ENCODE results near the gene RNF212.
"Not testable (repeated sequence)": the region's sequence is repeated elsewhere in the genome, so short reads cannot be mapped to it uniquely, and the experiment has no call there.

RNF212 gene

DNA sequence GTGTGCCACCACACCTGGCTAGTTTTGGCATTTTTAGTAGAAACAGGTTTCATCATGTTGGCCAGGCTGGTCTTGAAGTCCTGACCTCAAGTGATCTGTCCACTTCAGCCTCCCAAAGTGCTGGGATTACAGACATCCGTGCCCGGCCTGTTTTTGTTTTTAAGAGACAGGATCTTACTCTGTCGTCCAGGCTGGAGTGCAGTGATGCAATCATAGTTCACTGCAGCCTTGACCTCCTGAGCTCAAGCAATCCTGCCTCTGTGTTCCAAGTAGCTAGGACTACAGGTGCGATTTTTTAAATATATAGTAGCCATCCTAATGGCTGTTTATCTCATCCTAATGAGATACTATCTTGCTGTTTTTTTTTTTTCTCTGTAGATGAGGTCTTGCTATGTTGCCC, 47.6 kb downstream of the RNF212 start:
- DNase-seq (ENCODE audit: low read depth, low spot score), result no peak

DNA sequence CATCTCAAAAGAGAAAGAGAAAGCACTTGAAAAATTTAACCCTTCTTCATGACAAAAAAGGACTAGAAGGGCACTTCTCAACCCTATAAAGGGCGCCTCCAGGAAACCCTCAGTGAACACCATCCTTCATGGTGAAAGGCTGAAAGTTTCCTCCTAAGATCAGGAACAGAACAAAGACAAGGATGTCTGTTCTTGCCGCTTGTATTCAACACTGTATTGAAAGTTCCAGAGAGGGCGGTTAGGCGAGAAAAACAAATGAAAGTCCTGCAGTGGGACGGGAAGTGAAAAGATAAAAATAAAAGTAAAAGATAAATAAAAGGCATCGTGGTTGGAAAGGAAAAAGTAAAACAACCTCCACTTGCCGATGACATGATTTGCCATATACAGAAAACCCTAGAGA, 50.9 kb downstream of the RNF212 start:
- DNase-seq (ENCODE audit: low read depth, low spot score), result no peak

- DNase-seq (ENCODE audit: low read depth, low spot score), result no peak
These were observed 51.6 kb downstream of the RNF212 start for GRCh38 chr4:1061760-1062159.

DNA sequence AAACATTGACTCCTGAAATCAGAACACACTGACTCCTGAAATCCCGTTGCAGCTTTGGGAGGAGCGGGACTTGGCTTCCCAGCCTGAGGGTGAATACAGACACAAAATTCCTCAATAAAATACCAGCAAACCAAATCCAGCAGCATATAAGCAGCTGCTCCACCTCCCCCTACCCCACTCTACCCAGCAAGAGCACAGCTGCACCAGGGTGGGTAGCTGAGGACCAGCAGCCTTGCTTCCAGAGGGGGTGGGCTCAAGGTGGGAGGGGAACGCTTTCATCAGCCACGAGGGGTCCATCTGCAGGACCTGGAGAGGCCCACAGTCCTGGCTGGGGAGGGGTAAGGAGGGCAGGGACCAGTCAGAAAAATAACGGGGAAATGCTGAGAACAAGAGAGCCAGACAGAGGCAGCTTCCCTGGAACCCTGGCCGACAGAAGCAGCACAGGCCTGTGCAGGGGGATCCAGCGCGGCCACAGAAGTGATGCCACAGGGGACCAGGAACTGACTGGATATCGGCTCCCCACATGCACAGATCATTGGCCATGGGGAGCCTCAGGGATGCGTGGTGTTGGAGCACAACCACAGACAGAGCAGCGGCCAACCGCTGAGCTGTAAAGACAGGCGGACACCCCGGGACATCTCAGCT, 52.2 kb downstream of the RNF212 start:
- no peak for DNase-seq (ENCODE audit: low read depth, low spot score)

DNA sequence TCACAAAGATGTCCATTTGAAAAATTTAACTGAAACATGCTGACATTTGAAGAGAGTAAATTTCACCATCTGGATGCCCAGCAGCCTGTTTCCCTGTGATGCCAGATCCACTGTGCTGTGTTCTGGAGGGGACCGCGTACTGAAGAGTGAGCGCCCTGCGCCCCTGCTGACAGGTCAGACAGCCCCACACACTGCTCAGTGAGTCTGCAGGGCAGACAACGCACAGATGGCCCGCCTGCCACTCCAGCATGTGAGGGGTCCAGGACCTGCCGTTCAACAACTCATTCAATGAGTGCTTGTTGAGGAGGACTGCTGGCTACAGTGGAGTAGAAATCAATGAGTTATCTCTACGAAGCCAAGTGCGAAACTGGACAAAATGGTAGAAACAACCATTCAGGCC, 52.7 kb downstream of the RNF212 start:
- DNase-seq (ENCODE audit: low read depth, low spot score), result no peak

DNA sequence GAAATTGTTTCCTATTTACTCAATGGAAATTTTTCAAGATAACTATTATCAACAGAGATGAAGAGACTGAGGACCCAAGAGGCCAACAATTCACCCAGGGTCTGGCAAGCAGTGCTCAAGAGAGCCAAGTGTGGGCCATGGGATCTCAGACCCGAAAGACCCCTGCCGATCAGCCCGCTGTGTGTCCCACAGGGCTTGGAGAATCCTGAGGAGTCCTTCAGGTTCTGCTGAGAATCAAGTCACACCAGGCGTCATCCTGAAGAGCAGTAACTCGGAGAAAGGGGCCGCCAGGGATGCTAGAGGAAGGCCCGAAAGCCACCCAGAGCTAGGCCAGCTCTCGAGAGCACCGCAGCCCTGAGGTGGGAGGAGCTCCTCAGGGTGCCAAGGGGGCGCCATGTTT, 53.2 kb downstream of the RNF212 start:
- no peak for DNase-seq (ENCODE audit: low read depth, low spot score)

DNA sequence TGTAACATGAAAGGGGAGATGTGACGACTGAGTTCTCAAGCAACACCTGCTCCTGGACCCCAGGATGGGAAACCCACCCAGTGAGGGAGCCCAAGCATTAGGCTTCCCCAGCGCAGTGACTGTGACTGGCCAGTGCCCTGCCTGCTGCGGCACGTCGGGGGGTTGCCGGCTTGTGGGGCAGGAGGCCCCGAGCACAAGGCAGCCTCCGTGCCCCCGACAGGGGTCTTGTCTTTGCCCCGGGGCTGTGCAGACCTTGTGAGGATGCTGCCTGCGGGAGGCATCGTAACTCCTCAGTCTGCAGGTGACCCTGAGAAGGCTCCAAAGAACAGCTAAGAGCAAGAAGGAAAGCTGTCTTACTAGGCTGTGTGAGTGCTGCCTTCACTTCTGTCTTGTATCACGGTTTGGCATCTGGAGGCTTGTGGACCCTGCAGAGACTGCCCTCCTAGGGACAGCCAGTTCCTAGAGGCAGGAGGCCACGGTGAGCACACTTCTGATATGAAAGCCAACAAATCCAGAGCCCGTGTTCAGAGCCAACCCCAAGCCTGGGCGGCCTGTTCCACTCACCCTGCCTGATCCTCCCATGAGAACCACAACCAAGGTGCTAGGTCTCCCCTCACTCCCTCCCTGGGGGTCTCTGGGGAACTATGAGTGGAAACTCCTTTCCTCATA, 54.2 kb downstream of the RNF212 start:
- no peak for DNase-seq (ENCODE audit: low read depth, low spot score)

DNA sequence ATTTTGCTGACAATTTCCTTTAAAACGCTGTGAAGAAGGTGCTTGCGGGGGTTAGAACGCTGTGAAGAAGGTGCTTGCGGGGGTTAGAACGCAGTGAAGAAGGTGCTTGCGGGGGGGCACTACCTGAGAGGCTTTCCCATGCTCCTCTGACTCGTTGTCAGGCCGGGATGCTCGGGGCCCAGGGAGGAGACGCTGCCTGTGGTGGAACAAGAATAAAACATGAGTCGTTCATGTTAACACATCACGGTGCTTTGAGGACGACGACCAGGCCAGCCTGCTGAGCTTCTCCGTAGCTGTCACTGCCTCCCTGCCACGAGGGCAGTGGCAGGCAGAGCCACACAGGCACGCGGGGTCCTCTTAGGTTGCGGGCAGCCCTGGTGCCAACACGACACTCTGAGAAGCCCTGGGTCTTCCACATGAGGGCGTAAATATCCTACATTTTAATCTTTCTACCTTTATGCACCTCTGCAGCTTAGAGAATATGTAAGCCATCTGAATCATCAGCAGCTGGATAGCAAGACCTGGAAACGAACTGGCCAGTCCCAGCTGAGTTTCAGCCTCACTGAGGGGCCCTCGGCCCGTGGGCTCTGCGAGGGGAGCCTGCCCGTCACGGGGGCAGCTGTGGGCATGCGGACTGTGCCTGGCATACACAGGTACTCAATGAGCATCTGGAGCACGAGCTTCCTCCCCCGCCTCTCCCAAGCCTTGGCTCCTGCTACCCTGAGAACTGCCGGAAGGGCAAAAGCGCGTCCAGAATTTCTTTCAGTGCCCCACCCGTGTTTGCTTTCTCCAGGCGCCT, 55.0 kb downstream of the RNF212 start:
- DNase-seq (ENCODE audit: low read depth, low spot score), result no peak

- DNase-seq (ENCODE audit: low read depth, low spot score), result no peak
These were observed 56.0 kb downstream of the RNF212 start for GRCh38 chr4:1057403-1057745.

- no peak for DNase-seq (ENCODE audit: low read depth, low spot score)
These were observed 56.5 kb downstream of the RNF212 start for GRCh38 chr4:1056671-1057402.

GRCh38 chr4:1055721-1056590, 57.4 kb downstream of the RNF212 start:
- peak; percentile 61 for DNase-seq (ENCODE audit: low read depth, low spot score)

DNA sequence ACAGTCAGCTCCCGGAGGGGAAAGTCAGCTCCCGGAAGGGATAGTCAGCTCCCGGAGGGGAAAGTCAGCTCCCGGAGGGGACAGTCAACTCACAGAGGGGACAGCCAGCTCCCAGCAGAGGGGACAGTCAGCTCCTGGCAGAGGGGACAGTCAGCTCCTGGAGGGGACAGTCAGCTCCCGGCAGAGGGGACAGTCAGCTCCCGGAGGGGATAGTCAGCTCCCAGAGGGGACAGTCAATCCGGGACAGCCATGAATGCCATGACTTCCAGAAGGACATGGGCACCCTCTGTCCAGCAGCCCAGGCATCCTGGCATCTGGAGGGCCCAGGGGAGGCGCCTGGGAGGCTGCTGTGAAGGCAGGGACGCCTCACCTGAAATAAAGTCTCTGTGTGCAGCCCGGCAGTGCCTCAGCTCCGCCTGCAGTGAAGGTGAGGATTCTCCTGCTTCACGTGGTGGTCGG, 58.1 kb downstream of the RNF212 start:
- not testable (repeated sequence) for DNase-seq (ENCODE audit: low read depth, low spot score)

GRCh38 chr4:1054696-1055242, 58.6 kb downstream of the RNF212 start:
- DNase-seq (ENCODE audit: low read depth, low spot score), result not testable (repeated sequence)

DNA sequence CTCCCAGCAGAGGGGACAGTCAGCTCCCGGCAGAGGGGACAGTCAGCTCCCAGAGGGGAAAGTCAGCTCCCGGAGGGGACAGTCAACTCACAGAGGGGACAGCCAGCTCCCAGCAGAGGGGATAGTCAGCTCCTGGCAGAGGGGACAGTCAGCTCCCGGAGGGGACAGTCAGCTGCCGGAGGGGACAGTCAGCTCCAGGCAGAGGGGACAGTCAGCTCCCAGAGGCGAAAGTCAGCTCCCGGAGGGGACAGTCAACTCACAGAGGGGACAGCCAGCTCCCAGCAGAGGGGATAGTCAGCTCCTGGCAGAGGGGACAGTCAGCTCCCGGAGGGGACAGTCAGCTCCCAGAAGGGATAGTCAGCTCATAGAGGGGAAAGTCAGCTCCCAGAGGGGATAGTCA, 59.5 kb downstream of the RNF212 start:
- not testable (repeated sequence) for DNase-seq (ENCODE audit: low read depth, low spot score)

DNA sequence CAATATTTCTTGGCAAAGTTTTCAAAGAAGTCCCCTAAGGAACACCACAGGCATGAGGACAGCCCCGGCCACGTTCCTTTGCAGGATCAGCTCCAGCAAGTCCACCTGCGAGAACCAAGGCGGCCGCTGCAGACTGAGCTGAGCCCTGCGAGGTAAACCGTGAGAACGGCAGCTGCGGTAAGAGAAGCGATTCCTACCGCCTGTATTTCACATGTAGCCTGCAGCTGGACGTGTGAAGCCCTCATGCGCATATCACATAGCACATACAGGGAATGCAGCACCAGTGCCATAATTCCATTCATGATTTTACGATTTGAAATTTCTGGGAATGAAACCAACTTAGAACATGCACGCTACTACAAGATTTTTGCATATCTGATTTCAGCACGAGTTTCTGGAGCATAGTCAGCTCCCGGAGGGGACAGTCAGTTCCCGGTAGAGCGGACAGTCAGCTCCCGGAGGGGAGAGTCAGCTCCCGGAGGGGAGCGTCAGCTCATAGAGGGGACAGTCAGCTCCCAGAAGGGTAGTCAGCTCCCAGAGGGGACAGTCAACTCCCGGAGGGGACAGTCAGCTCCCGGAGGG, 60.2 kb downstream of the RNF212 start:
- no peak for DNase-seq (ENCODE audit: low read depth, low spot score)

DNA sequence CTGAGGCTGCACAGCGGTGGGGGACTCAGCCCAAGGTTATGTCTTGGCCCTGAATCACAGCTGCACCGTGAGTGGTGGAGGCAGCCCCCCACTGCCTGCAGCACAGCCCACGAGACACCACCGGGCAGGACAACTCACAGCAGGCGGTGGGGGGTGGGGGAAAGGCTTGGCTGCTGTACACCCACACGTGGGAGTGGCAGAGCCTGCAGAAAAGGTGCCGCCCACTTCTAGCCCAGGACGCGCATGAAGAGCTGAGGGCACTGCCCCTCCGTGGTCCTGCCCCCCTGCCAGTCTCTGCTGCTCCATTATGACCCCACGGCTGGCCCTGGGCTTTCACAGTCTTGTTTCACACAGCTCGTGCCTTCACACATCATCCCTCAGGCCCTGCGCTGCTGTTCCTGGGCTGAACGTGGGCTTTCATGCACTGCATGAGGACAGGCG, 61.1 kb downstream of the RNF212 start:
- no peak for DNase-seq (ENCODE audit: low read depth, low spot score)

DNA sequence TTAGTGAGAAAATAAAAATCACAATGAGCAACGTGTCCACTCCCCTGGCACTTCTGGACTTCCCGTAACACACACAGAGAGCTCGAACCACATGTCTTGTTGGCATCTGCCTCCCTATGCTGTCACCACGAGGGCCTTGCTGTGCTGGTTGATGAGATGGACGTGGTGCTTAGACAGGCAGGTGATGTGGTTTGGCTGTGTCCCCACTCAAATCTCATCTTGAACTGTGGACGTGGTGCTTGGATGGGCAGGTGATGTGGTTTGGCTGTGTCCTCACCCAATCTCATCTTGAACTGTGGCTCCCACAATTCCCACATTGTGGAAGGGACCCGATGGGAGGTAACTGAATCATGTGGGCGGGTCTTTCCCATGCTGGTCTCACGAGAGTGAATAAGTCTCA, 61.9 kb downstream of the RNF212 start:
- DNase-seq (ENCODE audit: low read depth, low spot score), result no peak

GRCh38 chr4:1050486-1051213, 62.7 kb downstream of the RNF212 start:
- no peak for DNase-seq (ENCODE audit: low read depth, low spot score)

DNA sequence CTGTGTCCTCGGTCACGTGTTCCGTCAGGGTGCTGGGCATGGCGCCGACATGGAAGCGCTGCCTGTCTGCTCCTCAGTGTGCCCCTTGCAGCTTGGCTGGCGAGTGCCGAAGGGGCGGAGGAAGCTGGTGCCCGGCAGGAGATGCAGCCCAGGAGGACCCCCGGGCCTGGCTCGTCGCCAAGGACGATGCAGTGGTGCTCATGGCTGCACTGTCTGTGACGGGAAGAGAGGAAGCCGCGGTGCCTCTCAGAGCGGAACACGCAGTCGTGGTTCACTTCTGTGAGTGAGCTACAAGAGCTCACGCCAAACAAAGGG, 63.8 kb downstream of the RNF212 start:
- DNase-seq (ENCODE audit: low read depth, low spot score), result no peak

All from activated CD4-positive, CD25-positive, alpha-beta regulatory T cell treated with anti-CD3 and anti-CD28 coated beads, Interleukin-2, amount 50 U/mL, for 16 hours (primary cell).